ENCODE data around the gene ZNF385C.

ZNF385C gene

GRCh38 chr17:42136654-42137051, 38.4 kb upstream of the ZNF385C start:
- no peak for DNase-seq (ENCODE audit: low read depth)
- no peak overlapping the region for H3K4me3 ChIP-seq (ENCODE audit: low read depth, low read length)
- TF ChIP-seq, protein P1, sequence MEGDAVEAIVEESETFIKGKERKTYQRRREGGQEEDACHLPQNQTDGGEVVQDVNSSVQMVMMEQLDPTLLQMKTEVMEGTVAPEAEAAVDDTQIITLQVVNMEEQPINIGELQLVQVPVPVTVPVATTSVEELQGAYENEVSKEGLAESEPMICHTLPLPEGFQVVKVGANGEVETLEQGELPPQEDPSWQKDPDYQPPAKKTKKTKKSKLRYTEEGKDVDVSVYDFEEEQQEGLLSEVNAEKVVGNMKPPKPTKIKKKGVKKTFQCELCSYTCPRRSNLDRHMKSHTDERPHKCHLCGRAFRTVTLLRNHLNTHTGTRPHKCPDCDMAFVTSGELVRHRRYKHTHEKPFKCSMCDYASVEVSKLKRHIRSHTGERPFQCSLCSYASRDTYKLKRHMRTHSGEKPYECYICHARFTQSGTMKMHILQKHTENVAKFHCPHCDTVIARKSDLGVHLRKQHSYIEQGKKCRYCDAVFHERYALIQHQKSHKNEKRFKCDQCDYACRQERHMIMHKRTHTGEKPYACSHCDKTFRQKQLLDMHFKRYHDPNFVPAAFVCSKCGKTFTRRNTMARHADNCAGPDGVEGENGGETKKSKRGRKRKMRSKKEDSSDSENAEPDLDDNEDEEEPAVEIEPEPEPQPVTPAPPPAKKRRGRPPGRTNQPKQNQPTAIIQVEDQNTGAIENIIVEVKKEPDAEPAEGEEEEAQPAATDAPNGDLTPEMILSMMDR (conservative IDR thresholded peaks at IDR 0.05; ENCODE audit: low read depth, low read length), result no peak

- TF ChIP-seq, protein P1 (conservative IDR thresholded peaks at IDR 0.05; ENCODE audit: low read depth, low read length), result no peak
- peak; percentile 86 for DNase-seq (ENCODE audit: low read depth)
- no peak overlapping the region for H3K4me3 ChIP-seq (ENCODE audit: low read depth, low read length)
Observed at GRCh38 chr17:42135664-42136653, 37.7 kb upstream of the ZNF385C start.

DNA sequence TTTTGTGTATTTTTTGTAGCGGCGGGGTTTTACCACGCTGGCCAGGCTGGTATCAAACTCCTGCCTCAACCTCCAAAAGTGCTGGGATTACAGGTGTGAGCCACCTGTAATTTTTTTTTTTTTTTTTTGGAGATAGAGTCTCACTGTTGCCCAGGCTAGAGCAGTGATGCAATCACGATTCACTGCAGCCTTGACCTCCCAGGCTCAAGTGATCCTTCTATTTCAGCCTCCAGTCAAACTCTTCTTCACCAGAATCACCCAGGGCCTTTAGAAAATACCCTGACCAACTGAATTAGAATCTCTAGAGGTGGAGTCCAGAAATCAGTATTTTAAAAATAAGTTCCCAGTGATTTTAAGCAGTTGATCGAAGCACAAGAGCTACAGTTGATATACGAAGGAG, 36.9 kb upstream of the ZNF385C start:
- TF ChIP-seq, protein P1 (conservative IDR thresholded peaks at IDR 0.05; ENCODE audit: low read depth, low read length), result no peak
- no peak overlapping the region for H3K4me3 ChIP-seq (ENCODE audit: low read depth, low read length)
- DNase-seq (ENCODE audit: low read depth), result no peak

GRCh38 chr17:42133461-42134041, 35.3 kb upstream of the ZNF385C start:
- no peak overlapping the region for H3K4me3 ChIP-seq (ENCODE audit: low read depth, low read length)
- DNase-seq (ENCODE audit: low read depth), result no peak
- TF ChIP-seq, protein P1 (conservative IDR thresholded peaks at IDR 0.05; ENCODE audit: low read depth, low read length), result no peak

- TF ChIP-seq, protein P1 (conservative IDR thresholded peaks at IDR 0.05; ENCODE audit: low read depth, low read length), result no peak
- DNase-seq (ENCODE audit: low read depth), result peak; percentile 69
- no peak overlapping the region for H3K4me3 ChIP-seq (ENCODE audit: low read depth, low read length)
Observed at GRCh38 chr17:42132941-42133340, 34.7 kb upstream of the ZNF385C start.

DNA sequence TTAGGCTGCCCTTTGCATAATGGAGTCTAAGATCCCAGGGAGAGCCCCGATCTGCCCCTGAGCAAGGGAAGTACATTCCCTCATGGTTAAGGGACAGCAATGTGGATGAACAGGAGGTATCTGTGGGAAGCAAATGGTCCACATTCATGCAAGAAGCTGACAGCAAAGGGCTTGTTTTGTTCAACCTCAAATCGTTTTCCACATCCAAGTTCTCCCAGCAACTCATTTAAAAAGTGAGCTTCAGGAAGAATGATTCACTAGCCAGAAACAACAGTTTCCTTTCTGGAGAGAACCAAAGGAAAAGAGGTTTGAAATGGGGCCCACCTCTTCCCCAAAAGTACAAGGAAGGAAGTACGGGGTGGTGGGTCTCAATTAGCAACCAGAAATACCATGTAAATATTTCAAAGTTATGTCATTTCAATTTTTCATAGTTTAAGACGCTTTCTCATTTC, 33.7 kb upstream of the ZNF385C start:
- no peak overlapping the region for H3K4me3 ChIP-seq (ENCODE audit: low read depth, low read length)
- TF ChIP-seq, protein P1 (conservative IDR thresholded peaks at IDR 0.05; ENCODE audit: low read depth, low read length), result no peak
- peak; percentile 35 for DNase-seq (ENCODE audit: low read depth)

Data from choroid plexus epithelial cell (primary cell).